Retinal pigment epithelial cell (primary cell): ENCODE results near the gene CHCHD6.

Experiments
- DNase-seq: peaks from one replicate; pipeline ENCODE4 v3.0.0-alpha.2; 2010; ENCODE audit warnings: low read depth
- H3K4me3 ChIP-seq: 2 replicates; pipeline ENCODE4 v1.5.1; 2011; ENCODE audit warnings: mild to moderate bottlenecking, low read length, control low read depth, moderate library complexity
- TF ChIP-seq, protein P1 (sequence below): conservative IDR thresholded peaks from 2 replicates; pipeline ENCODE4 v1.5.1; 2011; ENCODE audit warnings: low read depth, low read length, control low read depth, inconsistent platforms

The CHCHD6 gene

DNA sequence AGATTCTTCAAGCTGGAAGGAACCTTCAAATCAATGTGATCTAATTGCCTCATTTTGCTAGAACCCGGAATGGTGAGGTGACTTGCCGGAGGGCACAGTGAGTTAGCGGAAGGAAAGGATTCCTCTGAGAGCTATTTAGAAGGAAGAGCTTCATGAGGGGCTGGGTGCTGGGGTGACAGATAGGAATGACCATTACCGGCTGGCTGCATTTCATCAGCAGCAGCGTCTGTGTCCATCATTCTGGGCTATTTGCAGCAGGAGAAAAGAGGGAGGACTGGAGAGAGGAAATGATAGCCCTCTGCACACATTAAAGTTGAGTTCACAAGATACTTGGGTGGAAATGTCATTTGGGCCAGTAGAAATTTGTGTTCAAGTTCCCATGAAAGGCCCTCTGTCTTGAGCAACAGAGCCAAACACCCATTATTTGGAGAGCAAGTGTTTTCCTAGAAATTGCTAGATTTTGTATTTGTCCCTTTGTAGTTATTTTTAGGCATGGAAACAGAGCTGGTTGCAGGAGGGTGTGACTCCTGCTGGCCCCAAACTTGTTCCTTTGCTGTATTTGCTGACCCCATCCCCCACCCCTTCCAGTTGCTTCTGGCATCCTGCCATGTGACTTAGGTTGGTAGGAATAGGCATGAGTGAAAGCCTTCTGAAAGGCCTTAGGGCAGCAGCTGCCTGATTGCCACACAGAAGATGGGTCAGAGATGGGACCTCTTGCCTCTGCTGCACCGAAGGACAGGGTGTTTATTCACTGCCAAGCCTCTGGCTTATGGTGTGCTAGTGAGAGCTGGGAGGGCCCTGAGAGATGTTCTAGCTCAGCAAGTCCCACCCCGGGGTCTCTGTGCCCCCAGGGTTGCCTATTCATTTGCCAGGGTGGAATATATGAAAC is 191.4 kb downstream of the CHCHD6 start:
- TF ChIP-seq, protein P1, sequence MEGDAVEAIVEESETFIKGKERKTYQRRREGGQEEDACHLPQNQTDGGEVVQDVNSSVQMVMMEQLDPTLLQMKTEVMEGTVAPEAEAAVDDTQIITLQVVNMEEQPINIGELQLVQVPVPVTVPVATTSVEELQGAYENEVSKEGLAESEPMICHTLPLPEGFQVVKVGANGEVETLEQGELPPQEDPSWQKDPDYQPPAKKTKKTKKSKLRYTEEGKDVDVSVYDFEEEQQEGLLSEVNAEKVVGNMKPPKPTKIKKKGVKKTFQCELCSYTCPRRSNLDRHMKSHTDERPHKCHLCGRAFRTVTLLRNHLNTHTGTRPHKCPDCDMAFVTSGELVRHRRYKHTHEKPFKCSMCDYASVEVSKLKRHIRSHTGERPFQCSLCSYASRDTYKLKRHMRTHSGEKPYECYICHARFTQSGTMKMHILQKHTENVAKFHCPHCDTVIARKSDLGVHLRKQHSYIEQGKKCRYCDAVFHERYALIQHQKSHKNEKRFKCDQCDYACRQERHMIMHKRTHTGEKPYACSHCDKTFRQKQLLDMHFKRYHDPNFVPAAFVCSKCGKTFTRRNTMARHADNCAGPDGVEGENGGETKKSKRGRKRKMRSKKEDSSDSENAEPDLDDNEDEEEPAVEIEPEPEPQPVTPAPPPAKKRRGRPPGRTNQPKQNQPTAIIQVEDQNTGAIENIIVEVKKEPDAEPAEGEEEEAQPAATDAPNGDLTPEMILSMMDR, result no peak
- DNase-seq, result no peak
- no peak overlapping the region for H3K4me3 ChIP-seq

- no peak for DNase-seq
- no peak overlapping the region for H3K4me3 ChIP-seq
- TF ChIP-seq, protein P1, result no peak
Observed at GRCh38 chr3:126896067-126896441, 192.0 kb downstream of the CHCHD6 start.

DNA sequence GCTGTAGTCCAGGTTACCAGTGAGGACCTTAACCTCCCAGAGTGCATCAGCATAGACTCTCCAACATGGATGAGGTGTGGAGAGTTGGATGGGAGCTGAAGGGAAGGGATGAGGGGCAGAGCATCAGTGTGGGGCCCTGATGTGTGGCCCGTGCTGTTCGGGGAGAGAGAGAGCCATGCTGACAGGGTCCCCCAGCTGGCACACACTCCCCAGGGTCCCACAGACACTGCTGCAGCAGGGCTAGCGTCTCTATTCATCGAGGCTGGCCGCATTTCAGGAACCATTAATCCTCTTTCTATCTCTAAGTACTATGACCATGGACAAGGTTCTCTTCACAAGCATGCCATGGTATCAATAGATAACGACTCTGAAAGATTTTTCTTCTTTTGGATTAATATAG is 192.9 kb downstream of the CHCHD6 start:
- no peak for DNase-seq
- TF ChIP-seq, protein P1, result no peak
- H3K4me3 ChIP-seq, result no peak overlapping the region

DNA sequence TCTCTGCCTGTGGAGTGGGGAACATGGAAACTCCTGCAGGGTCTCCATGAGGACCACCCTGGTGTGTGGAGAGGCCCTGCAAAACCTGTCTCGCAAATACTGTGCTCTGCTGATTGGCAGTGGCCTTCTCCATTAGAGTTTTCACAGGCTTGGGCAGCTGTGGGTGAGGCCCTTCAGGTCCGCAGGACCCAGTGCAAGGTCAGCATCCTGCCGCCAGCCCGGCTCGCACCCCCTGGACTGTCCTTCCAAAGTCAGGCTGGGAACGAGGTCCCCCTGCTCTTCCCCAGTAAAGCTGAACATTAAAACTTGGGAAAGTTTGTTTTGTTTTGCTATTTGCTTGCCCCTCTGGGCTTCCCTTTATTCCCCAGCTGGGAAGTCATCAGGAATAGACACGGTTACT is 193.9 kb downstream of the CHCHD6 start:
- no peak for DNase-seq
- TF ChIP-seq, protein P1, result no peak
- no peak overlapping the region for H3K4me3 ChIP-seq

- DNase-seq, result no peak
- H3K4me3 ChIP-seq, result no peak overlapping the region
- TF ChIP-seq, protein P1, result no peak
Observed at GRCh38 chr3:126900859-126901540, 197.0 kb downstream of the CHCHD6 start.

- no peak overlapping the region for H3K4me3 ChIP-seq
- DNase-seq, result no peak
- TF ChIP-seq, protein P1, result no peak
Observed at GRCh38 chr3:126901631-126902030, 197.6 kb downstream of the CHCHD6 start.
